Right forelimb (tissue), 1 donor: ENCODE data around the gene NCEH1.
"Not testable (repeated sequence)": the region's sequence is repeated elsewhere in the genome, so short reads cannot be mapped to it uniquely, and the experiment has no call there.

ENCODE experiments used
- DNase-seq: peaks from one replicate; pipeline ENCODE4 v3.0.0-alpha.2; 2018

Gene NCEH1

DNA sequence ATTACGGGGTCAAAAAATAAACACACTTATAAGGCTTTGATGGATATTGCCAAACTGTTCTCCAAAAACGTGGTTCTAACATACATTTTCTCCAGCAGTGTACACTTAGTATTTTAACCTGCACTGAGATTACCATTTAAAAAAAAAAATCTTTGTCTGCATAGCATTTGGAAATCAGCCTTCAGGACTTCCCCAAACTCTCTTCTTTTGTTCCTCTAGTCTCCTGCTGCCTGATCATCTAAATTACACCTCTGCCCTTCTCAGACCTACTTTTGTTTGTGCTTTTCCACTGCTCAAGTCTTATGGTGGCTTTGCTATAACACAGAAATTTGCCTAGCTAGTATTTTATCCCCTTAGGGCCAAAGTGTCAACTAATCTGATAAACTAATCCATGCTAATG is 3.8 kb downstream of the NCEH1 start:
- DNase-seq: no peak

GRCh38 chr3:172705170-172705569 is 5.7 kb downstream of the NCEH1 start:
- DNase-seq: no peak

DNA sequence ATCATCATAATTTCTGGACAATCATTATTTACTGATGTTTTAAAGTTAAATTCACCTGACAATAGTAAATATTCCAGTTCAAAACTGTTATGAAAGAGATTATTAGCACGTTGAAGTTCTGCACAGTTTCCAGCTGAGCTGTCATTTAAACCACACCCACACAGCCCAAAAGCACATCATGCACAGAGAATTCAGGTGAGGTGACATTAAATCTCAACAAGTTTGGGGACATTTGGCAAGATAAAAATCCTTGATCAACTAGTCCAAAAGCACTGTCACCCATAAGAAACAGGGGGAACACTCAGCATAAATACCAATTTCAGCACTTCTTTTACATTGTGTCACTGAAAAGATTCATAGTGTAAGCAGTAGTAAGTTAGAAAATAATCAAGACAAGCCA is 6.9 kb downstream of the NCEH1 start:
- DNase-seq: no peak

- not testable (repeated sequence) for DNase-seq
These were observed 8.1 kb downstream of the NCEH1 start for GRCh38 chr3:172702731-172703130.

DNA sequence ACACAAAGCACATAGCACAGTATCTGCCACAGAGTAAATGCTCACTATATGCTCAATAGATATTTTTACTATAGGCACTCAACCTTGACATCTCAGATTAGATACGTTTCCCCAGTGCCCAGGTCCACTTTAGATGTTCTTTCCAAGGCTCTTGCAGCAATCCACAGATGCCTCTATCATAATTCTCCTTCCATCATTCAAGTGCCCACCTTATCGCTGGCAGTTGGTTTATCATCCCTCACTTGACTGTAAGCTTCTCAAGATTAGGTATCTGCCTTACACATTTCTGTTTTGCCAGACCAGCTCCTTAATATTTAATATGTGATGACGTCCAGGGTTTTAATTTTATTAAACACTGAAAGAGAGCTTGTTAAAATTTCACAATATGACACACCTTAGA is 8.6 kb downstream of the NCEH1 start:
- DNase-seq: no peak

- no peak for DNase-seq
These were observed 9.1 kb downstream of the NCEH1 start for GRCh38 chr3:172701751-172702150.

DNA sequence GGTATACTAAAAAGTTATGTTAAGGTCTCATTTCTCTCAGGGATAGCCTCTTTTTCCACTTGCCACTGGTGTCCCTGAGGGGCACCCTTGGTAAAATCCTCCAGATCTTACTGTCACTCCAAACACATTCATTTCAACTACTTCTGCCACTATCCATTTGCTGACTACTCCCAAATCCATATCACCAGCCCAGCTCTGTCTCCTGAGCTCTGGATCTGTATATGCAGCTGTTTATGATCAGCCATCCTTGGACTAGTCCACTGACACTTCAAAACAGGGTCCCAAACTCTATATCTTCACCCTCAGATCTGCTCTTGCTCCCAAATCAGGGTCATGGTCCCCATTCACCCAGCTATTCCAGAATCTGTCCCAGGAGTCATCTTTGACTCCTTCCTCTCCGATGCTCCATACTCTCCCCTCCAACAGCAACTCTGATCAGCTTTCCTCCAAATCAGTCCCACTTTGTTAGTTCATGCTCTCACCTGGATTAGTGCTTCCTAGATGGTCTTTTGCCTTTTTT is 9.9 kb downstream of the NCEH1 start:
- DNase-seq: no peak

DNA sequence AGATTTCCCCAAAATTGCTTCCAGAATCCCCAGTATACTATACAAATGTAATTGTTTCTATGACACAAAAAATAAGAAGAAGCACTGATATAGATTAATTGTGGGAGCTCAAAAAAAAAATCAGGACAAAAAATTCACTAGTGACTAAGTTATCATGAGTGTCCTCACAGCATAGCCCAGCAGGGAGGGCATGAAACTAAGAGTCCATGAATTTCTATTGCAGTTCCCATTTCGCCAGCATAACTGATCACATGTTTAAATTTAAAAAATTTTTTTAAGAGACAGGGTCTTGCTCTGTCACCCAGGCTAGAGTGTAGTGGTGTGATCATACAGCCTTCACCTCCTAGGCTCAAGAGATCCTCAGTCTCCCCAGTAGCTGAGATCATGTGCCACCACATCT is 10.6 kb downstream of the NCEH1 start:
- no peak for DNase-seq

DNA sequence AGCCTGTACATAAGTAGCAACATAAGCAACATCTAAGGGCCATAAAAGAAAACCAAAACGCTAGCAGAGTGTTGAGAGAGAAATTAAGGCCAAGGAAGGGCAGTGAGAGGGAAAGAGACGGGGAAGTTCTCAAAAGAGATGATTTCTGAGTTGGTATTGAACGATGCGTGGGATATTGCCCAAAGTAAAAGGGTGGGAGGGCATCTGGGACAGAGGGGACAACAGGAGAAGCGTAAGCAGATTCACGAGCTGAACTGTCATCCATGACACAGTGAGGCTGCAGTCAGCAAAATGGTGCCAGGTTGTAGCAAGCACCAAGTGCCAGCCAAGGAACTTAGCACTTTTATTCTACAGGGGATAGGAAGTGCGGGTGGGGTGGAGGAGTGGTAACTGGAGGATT is 11.8 kb downstream of the NCEH1 start:
- DNase-seq: no peak

GRCh38 chr3:172698631-172699030 is 12.2 kb downstream of the NCEH1 start:
- no peak for DNase-seq

DNA sequence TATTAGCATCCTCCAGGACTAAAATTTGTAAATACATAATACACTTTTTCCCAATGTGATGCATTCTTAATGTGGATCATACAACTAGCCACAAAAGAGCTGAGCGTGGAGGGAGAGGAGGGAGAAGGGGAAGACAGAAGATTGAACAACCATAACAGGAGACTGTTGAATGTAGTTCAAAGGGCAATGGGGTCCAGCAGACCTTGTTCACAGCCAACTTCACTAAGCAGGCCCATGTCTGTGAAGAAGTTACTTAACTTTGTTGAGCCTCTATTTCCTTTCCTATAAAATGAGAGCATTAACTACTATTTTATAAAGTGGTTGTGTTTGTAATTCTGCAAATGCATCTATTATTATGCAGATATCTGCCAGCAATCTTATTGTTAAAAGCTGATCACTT is 13.3 kb downstream of the NCEH1 start:
- no peak for DNase-seq

DNA sequence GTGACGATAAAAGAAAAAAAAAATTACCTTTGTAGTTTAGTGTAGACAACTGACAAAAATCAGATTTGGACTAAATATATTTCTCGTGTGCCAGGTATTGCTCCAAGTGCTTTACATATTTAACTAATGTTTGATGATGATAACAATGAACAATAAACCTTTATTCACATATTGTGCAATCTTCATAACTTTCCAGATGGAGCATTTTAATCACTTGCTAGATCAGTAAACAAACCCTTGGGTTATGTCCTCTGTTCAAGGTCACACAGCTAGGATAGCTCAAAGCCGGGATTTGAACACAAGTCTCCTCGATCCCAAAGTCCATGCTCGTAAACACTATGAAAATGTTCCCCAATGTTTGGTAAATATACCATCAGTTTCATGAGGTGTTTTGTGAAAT is 14.5 kb downstream of the NCEH1 start:
- no peak for DNase-seq

GRCh38 chr3:172694573-172695246 is 16.2 kb downstream of the NCEH1 start:
- DNase-seq: no peak

- no peak for DNase-seq
These were observed 18.0 kb downstream of the NCEH1 start for GRCh38 chr3:172692751-172693338.

DNA sequence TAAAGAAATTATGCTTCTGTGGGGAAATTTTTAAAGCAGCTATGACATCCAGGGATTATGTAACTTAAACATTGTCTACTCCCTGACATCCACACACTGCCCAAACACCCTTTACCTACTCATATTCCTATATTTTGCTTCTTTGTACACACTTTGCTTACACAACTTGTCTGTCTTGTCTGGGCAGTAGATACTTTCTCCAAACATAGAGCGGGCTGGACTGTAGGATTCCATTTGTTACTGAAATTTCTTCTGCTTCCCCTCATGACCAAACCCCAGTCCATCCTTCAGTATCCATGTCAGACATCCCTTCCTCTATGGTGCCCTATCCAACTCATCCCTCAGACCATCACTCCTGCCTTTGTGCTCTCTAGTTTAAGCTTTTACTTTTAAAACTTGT is 19.9 kb downstream of the NCEH1 start:
- DNase-seq: no peak

DNA sequence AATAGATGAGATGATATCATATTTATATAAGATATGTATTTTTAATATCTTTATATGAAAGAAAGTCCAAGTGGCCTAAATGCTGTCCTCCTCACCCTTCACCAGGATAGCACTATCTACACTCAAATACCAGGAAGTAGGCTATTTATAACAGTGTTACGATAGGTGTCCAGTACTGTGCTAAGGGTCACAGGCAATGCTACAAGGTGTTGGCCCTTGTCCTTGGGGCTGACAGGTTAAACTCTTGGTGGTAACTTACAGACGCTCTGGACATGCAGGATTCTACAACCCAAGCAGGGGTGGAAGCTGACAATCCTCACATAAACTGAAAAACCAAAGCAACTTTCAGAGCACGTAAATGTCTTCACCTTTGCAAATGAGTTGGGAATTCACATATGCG is 22.3 kb downstream of the NCEH1 start:
- DNase-seq: no peak

- no peak for DNase-seq
These were observed 23.4 kb downstream of the NCEH1 start for GRCh38 chr3:172687501-172687900.

DNA sequence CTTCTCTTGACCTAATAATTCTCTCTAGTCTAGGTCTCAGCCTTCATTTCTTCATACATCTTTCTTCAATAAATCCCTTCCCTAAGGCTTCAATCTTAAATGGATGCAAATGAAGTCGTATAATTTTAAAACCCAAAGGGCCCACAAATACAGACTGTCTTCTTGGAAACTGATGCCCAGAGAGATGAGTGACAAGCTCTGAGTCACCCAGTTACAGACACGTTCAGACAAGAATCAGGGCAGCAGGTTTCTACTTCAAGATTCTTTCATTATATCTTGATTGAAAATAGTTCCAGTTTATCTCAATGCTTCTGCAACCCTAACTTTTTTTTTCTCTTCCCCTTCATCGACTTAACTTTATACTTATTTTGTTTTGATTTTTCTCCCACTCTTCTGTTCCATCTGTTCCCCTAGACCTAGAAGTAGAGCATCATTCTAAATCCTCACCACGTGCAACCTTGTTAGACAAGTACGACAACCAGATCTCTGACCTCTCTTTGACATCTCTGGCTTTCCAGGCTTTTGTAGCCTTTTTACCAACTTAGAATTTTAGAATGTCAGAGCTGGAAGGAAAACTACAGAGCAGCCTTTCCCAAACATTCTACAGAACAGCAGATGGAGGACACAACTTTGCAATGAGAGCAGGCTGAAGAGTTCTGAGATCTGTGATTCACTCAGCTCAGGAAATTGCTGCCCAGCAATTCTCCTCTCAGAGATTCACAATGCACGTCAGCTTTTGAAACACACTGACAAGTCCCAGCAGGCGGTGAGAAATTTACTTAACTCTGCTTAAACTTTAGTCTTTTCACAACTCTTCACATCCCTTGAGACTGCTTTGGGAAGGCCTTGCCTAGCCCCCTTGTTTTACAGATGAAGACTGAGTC is 25.3 kb downstream of the NCEH1 start:
- DNase-seq: no peak

GRCh38 chr3:172680684-172681083 is 30.2 kb downstream of the NCEH1 start:
- DNase-seq: no peak

DNA sequence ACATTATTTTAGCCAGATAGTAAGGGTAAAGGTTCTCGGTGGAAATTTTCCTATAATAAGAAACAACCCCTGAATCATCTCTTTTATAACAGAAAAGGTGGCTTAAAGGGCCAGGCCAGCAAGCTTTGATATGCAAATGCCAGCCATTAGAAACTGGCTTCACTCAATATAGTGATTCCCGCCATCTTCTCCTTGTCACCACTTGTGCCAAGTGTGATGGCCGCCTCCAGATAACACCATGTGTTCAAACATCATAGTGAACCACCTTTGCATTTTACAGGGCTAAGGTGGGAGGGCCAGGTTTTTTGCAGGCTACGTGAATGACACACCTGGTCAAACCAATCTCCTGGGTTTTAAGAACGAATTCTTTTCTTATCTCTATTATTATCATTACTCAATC is 31.3 kb downstream of the NCEH1 start:
- DNase-seq: no peak

- DNase-seq: no peak
These were observed 32.8 kb downstream of the NCEH1 start for GRCh38 chr3:172678068-172678467.

GRCh38 chr3:172676196-172676922 is 34.5 kb downstream of the NCEH1 start:
- DNase-seq: no peak
